ENCODE results near the gene DNAH9.

- TF ChIP-seq, protein P1, sequence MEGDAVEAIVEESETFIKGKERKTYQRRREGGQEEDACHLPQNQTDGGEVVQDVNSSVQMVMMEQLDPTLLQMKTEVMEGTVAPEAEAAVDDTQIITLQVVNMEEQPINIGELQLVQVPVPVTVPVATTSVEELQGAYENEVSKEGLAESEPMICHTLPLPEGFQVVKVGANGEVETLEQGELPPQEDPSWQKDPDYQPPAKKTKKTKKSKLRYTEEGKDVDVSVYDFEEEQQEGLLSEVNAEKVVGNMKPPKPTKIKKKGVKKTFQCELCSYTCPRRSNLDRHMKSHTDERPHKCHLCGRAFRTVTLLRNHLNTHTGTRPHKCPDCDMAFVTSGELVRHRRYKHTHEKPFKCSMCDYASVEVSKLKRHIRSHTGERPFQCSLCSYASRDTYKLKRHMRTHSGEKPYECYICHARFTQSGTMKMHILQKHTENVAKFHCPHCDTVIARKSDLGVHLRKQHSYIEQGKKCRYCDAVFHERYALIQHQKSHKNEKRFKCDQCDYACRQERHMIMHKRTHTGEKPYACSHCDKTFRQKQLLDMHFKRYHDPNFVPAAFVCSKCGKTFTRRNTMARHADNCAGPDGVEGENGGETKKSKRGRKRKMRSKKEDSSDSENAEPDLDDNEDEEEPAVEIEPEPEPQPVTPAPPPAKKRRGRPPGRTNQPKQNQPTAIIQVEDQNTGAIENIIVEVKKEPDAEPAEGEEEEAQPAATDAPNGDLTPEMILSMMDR (IDR thresholded peaks at IDR 0.05): no peak
- TF ChIP-seq POLR2A (IDR thresholded peaks at IDR 0.05) (no peak), EP300 (IDR thresholded peaks at IDR 0.05) (no peak)
Observed at GRCh38 chr17:11554042-11554441, 44.2 kb upstream of the DNAH9 start.
